ENCODE data around the gene SNX25.

The SNX25 gene

GRCh38 chr4:185392156-185392555 lies 182.8 kb downstream of the SNX25 start:
- no peak for TF ChIP-seq CTCF (IDR thresholded peaks at IDR 0.05; ENCODE audit: low read depth, low read length, poor library complexity, severe bottlenecking)
- no peak for TF ChIP-seq EZH2phosphoT487 (IDR thresholded peaks at IDR 0.05; ENCODE audit: borderline replicate concordance, low read length)
- H3K36me3 ChIP-seq (ENCODE audit: control insufficient read depth, low read length) = peaks cover 3% of the 10 kb centered on the region
- H3K9me2 ChIP-seq (replicated peaks; ENCODE audit: control insufficient read depth, low read length) = no peaks in the 10 kb centered on the region
- no peak overlapping the region for H3K27ac ChIP-seq (ENCODE audit: low read depth, low read length)
- H3K27me3 ChIP-seq (ENCODE audit: control insufficient read depth, low read length) = no peaks in the 10 kb centered on the region
- peaks cover 12% of the 10 kb centered on the region for H3F3A ChIP-seq (ENCODE audit: control insufficient read depth, insufficient read depth)
- peaks cover 18% of the 10 kb centered on the region for H3K79me2 ChIP-seq (ENCODE audit: control insufficient read depth, low read length)
- no peaks in the 10 kb centered on the region for H3K9me3 ChIP-seq (ENCODE audit: control insufficient read depth, insufficient read depth, low read length)
- H4K20me1 ChIP-seq (ENCODE audit: control insufficient read depth, insufficient read depth, low read depth, low read length) = no peaks in the 10 kb centered on the region
- no peak overlapping the region for H3K4me2 ChIP-seq (ENCODE audit: low read length)
- peaks cover 31% of the 10 kb centered on the region for H3K4me1 ChIP-seq (ENCODE audit: control insufficient read depth, low read length)
- no peak overlapping the region for H3K4me3 ChIP-seq (ENCODE audit: low read length)

GRCh38 chr4:185394568-185395237 lies 185.3 kb downstream of the SNX25 start:
- H3K9me3 ChIP-seq (ENCODE audit: control insufficient read depth, insufficient read depth, low read length) = no peaks in the 10 kb centered on the region
- peaks cover 26% of the 10 kb centered on the region for H3K36me3 ChIP-seq (ENCODE audit: control insufficient read depth, low read length)
- H3K4me3 ChIP-seq (ENCODE audit: low read length) = peak overlapping the region; percentile 78
- H3K4me1 ChIP-seq (ENCODE audit: control insufficient read depth, low read length) = peaks cover 51% of the 10 kb centered on the region
- TF ChIP-seq EZH2phosphoT487 (IDR thresholded peaks at IDR 0.05; ENCODE audit: borderline replicate concordance, low read length) (no peak), CTCF (IDR thresholded peaks at IDR 0.05; ENCODE audit: low read depth, low read length, poor library complexity, severe bottlenecking) (no peak)
- H3K4me2 ChIP-seq (ENCODE audit: low read length) = peak overlapping the region; percentile 78
- H3K27me3 ChIP-seq (ENCODE audit: control insufficient read depth, low read length) = no peaks in the 10 kb centered on the region
- no peaks in the 10 kb centered on the region for H3K9me2 ChIP-seq (replicated peaks; ENCODE audit: control insufficient read depth, low read length)
- peaks cover 15% of the 10 kb centered on the region for H3F3A ChIP-seq (ENCODE audit: control insufficient read depth, insufficient read depth)
- no peaks in the 10 kb centered on the region for H4K20me1 ChIP-seq (ENCODE audit: control insufficient read depth, insufficient read depth, low read depth, low read length)
- peaks cover 19% of the 10 kb centered on the region for H3K79me2 ChIP-seq (ENCODE audit: control insufficient read depth, low read length)
- peak overlapping the region; percentile 67 for H3K27ac ChIP-seq (ENCODE audit: low read depth, low read length)

GRCh38 chr4:185395238-185395955 lies 186.0 kb downstream of the SNX25 start, which contains the start of gene LRP2BP:
TSS of gene LRP2BP (minus strand) at chr4:185395924. CDS start at chr4:185378186, 17,738 bp downstream.
- no peaks in the 10 kb centered on the region for H3K27me3 ChIP-seq (ENCODE audit: control insufficient read depth, low read length)
- TF ChIP-seq EZH2phosphoT487 (IDR thresholded peaks at IDR 0.05; ENCODE audit: borderline replicate concordance, low read length) = no peak
- TF ChIP-seq CTCF (IDR thresholded peaks at IDR 0.05; ENCODE audit: low read depth, low read length, poor library complexity, severe bottlenecking) = no peak
- peaks cover 15% of the 10 kb centered on the region for H3F3A ChIP-seq (ENCODE audit: control insufficient read depth, insufficient read depth)
- H4K20me1 ChIP-seq (ENCODE audit: control insufficient read depth, insufficient read depth, low read depth, low read length) = no peaks in the 10 kb centered on the region
- H3K4me1 ChIP-seq (ENCODE audit: control insufficient read depth, low read length) = peaks cover 51% of the 10 kb centered on the region
- H3K4me3 ChIP-seq (ENCODE audit: low read length) = peak within 1 kb of the TSS; percentile 78
- no peaks in the 10 kb centered on the region for H3K9me2 ChIP-seq (replicated peaks; ENCODE audit: control insufficient read depth, low read length)
- peak within 1 kb of the TSS; percentile 67 for H3K27ac ChIP-seq (ENCODE audit: low read depth, low read length)
- H3K36me3 ChIP-seq (ENCODE audit: control insufficient read depth, low read length) = peaks cover 32% of the 10 kb centered on the region
- peaks cover 19% of the 10 kb centered on the region for H3K79me2 ChIP-seq (ENCODE audit: control insufficient read depth, low read length)
- peak within 1 kb of the TSS; percentile 78 for H3K4me2 ChIP-seq (ENCODE audit: low read length)
- no peaks in the 10 kb centered on the region for H3K9me3 ChIP-seq (ENCODE audit: control insufficient read depth, insufficient read depth, low read length)
